K562 (cell line): ENCODE data around the gene CFHR5. TPM values are rescaled to one million over a fixed set of nuclear protein-coding genes. Genes with fewer than 3 reads are reported as not detected.

Experiments used
- ADNP ChIP-seq: fragments of 200-800 bp; sonication (Bioruptor generic); IDR thresholded peaks from 2 replicates; pipeline ENCODE4 v1.6.1; 2016; ENCODE audit warnings: missing genetic modification characterization, missing compliant biosample characterization
- BRCA1 ChIP-seq, 2 experiments: fragments of 450-650 bp in 1 of 2; sonication (generic) in 1 of 2; formaldehyde crosslinking in 1 of 2; IDR thresholded peaks; 2 replicates each; pipeline versions ENCODE4 v1.5.0 to v1.6.1; 2017 to 2020; ENCODE audit warnings: mild to moderate bottlenecking in 1 of 2, missing genetic modification reagents in 1 of 2
- CREB5 ChIP-seq: fragments of 250-450 bp; sonication (Bioruptor Pico); IDR thresholded peaks from 2 replicates; pipeline ENCODE4 v1.5.0; 2020; ENCODE audit warnings: mild to moderate bottlenecking
- HDAC3 ChIP-seq: fragments of 450-650 bp; IDR thresholded peaks from 2 replicates; pipeline ENCODE4 v1.6.1; 2018; ENCODE audit warnings: borderline replicate concordance, mild to moderate bottlenecking, moderate library complexity; ENCODE audit not compliant: partially characterized antibody
- HLTF ChIP-seq: fragments of 450-650 bp; IDR thresholded peaks from 2 replicates; pipeline ENCODE4 v1.6.1; 2016
- MCM7 ChIP-seq, 2 experiments: fragments of 450-650 bp; IDR thresholded peaks; 2 replicates each; pipeline ENCODE4 v1.6.1; 2016 to 2018
- NELFE ChIP-seq: IDR thresholded peaks from 2 replicates; pipeline ENCODE4 v1.6.1; 2011; ENCODE audit warnings: mild to moderate bottlenecking; ENCODE audit not compliant: insufficient read depth, insufficient read length
- SIN3B ChIP-seq: fragments of 450-650 bp; IDR thresholded peaks from 2 replicates; pipeline ENCODE4 v1.6.1; 2017; ENCODE audit warnings: low read depth, mild to moderate bottlenecking, moderate library complexity
- SNIP1 ChIP-seq: fragments of 450-650 bp; IDR thresholded peaks from 2 replicates; pipeline ENCODE4 v1.7.1; 2017; ENCODE audit warnings: low read depth, mild to moderate bottlenecking
- TAF1 ChIP-seq: IDR thresholded peaks from 2 replicates; pipeline ENCODE4 v1.6.1; 2011; ENCODE audit warnings: mild to moderate bottlenecking, low read length, moderate library complexity; ENCODE audit not compliant: insufficient read depth, control insufficient read depth, severe bottlenecking; ENCODE audit errors: extremely low read depth
- polyA plus RNA-seq, 8 experiments: library from polyadenylated mRNA; depleted of rRNA in 4 of 8; stranded (reverse) in 5 of 8; unstranded in 3 of 8; fragments of >200 nt; fragmentation: Nextera tagmentation in 2 of 8; fragmentation: Illumina TruSeq in 1 of 8; extraction: Ambion mirVana in 2 of 8; extraction: Trizol in 1 of 8; gene quantifications; 2 replicates each; pipeline versions ENCODE4 v1.2.1 to v1.2.3, GENCODE V29; 2011 to 2014; ENCODE audit warnings: inconsistent platforms in 1 of 8, missing spikeins in 1 of 8
- total RNA-seq, 7 experiments: library from RNA; depleted of rRNA in 6 of 7; stranded (reverse); fragments of >200 nt in 6 of 7; fragmentation: Illumina TruSeq in 2 of 7; extraction: Trizol in 2 of 7; gene quantifications; 2 replicates each; pipeline versions ENCODE4 v1.2.1 to v1.2.3, GENCODE V29; 2011 to 2021; ENCODE audit warnings: low replicate concordance in 1 of 7
- TF ChIP-seq, protein P1 (sequence below): fragments of 450-650 bp; IDR thresholded peaks from 2 replicates; pipeline ENCODE4 v1.6.1; 2017; ENCODE audit warnings: antibody characterized with exemption, mild to moderate bottlenecking
- TF ChIP-seq, protein P2 (sequence below): fragments of 250-450 bp; sonication (Bioruptor Pico); IDR thresholded peaks from 2 replicates; pipeline ENCODE4 v1.8.0; 2021; ENCODE audit warnings: moderate library complexity, mild to moderate bottlenecking, inconsistent platforms
- TF ChIP-seq, protein P3 (sequence below): fragments of 450-650 bp; IDR thresholded peaks from 2 replicates; pipeline ENCODE4 v1.6.1; 2016; ENCODE audit warnings: low read depth, mild to moderate bottlenecking, moderate library complexity
- TF ChIP-seq, protein P4 (sequence below), 2 experiments: fragments of 250-450 bp in 1 of 2; fragments of 450-650 bp in 1 of 2; sonication (Bioruptor Pico) in 1 of 2; IDR thresholded peaks; 2 replicates each; pipeline versions ENCODE4 v1.6.1 to v1.8.0; 2016 to 2021; ENCODE audit warnings: mild to moderate bottlenecking in 2 of 2, moderate library complexity in 2 of 2, missing compliant biosample characterization in 1 of 2, missing genetic modification characterization in 1 of 2
- TF ChIP-seq, protein P5 (sequence below): fragments of 450-650 bp; IDR thresholded peaks from 2 replicates; pipeline ENCODE4 v1.6.1; 2016; ENCODE audit warnings: borderline replicate concordance

The CFHR5 gene
- total and polyA plus RNA-seq, 9 of the 15 experiments (the other 6 are each of a cell fraction or from before 2014, with no cell fraction given): not detected

DNA sequence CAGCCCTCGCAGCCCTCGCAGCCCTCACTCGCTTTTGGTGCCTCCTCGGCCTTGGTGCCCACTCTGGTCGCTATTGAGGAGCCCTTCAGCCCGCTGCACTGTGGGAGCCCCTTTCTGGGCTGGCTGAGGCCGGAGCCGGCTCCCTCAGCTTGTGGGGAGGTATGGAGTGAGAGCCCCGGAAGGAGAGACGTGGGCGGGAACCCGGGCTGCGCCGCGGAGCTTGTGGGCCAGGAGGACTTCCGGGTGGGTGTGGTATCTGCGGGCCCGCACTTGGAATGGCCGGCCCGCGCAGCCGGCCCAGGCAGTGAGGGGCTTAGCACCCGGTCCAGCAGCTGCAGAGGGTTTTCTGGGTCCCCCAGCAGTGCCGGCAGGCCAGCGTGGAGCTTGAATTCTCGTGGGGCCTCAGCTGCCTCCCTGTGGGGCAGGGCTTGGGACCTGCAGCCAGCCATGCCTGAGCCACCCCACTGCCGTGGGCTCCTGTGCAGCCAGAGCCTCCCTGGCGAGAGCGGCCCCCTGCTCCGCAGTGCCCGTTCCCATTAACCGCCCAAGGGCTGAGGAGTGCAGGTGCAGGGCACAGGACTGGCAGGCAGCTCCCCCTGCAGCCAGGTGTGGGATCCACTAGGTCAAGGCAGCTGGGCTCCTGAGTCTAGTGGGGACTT is 43.7 kb upstream of the CFHR5 start (continued):
- TF ChIP-seq CREB5 (CRISPR knock-in tag) (no peak), BRCA1 (IDR thresholded peaks at IDR 0.05) (no peak), BRCA1 (CRISPR knock-in tag; IDR thresholded peaks at IDR 0.05) (no peak), MCM7 (IDR thresholded peaks at IDR 0.05) (no peak), HDAC3 (no peak), NELFE (no peak), HLTF (no peak), ADNP (tag) (no peak), SNIP1 (no peak), SIN3B (no peak), TAF1 (peak; percentile 75)
- TF ChIP-seq, protein P1, sequence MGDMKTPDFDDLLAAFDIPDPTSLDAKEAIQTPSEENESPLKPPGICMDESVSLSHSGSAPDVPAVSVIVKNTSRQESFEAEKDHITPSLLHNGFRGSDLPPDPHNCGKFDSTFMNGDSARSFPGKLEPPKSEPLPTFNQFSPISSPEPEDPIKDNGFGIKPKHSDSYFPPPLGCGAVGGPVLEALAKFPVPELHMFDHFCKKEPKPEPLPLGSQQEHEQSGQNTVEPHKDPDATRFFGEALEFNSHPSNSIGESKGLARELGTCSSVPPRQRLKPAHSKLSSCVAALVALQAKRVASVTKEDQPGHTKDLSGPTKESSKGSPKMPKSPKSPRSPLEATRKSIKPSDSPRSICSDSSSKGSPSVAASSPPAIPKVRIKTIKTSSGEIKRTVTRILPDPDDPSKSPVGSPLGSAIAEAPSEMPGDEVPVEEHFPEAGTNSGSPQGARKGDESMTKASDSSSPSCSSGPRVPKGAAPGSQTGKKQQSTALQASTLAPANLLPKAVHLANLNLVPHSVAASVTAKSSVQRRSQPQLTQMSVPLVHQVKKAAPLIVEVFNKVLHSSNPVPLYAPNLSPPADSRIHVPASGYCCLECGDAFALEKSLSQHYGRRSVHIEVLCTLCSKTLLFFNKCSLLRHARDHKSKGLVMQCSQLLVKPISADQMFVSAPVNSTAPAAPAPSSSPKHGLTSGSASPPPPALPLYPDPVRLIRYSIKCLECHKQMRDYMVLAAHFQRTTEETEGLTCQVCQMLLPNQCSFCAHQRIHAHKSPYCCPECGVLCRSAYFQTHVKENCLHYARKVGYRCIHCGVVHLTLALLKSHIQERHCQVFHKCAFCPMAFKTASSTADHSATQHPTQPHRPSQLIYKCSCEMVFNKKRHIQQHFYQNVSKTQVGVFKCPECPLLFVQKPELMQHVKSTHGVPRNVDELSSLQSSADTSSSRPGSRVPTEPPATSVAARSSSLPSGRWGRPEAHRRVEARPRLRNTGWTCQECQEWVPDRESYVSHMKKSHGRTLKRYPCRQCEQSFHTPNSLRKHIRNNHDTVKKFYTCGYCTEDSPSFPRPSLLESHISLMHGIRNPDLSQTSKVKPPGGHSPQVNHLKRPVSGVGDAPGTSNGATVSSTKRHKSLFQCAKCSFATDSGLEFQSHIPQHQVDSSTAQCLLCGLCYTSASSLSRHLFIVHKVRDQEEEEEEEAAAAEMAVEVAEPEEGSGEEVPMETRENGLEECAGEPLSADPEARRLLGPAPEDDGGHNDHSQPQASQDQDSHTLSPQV: no peak
- TF ChIP-seq, protein P2, sequence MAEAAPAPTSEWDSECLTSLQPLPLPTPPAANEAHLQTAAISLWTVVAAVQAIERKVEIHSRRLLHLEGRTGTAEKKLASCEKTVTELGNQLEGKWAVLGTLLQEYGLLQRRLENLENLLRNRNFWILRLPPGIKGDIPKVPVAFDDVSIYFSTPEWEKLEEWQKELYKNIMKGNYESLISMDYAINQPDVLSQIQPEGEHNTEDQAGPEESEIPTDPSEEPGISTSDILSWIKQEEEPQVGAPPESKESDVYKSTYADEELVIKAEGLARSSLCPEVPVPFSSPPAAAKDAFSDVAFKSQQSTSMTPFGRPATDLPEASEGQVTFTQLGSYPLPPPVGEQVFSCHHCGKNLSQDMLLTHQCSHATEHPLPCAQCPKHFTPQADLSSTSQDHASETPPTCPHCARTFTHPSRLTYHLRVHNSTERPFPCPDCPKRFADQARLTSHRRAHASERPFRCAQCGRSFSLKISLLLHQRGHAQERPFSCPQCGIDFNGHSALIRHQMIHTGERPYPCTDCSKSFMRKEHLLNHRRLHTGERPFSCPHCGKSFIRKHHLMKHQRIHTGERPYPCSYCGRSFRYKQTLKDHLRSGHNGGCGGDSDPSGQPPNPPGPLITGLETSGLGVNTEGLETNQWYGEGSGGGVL (CRISPR knock-in tag): no peak
- TF ChIP-seq, protein P3, sequence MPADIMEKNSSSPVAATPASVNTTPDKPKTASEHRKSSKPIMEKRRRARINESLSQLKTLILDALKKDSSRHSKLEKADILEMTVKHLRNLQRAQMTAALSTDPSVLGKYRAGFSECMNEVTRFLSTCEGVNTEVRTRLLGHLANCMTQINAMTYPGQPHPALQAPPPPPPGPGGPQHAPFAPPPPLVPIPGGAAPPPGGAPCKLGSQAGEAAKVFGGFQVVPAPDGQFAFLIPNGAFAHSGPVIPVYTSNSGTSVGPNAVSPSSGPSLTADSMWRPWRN: no peak
- TF ChIP-seq, protein P4, sequence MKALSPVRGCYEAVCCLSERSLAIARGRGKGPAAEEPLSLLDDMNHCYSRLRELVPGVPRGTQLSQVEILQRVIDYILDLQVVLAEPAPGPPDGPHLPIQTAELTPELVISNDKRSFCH (CRISPR knock-in tag; IDR thresholded peaks at IDR 0.05): no peak
- TF ChIP-seq, protein P4 (tag; IDR thresholded peaks at IDR 0.05): no peak
- TF ChIP-seq, protein P5, sequence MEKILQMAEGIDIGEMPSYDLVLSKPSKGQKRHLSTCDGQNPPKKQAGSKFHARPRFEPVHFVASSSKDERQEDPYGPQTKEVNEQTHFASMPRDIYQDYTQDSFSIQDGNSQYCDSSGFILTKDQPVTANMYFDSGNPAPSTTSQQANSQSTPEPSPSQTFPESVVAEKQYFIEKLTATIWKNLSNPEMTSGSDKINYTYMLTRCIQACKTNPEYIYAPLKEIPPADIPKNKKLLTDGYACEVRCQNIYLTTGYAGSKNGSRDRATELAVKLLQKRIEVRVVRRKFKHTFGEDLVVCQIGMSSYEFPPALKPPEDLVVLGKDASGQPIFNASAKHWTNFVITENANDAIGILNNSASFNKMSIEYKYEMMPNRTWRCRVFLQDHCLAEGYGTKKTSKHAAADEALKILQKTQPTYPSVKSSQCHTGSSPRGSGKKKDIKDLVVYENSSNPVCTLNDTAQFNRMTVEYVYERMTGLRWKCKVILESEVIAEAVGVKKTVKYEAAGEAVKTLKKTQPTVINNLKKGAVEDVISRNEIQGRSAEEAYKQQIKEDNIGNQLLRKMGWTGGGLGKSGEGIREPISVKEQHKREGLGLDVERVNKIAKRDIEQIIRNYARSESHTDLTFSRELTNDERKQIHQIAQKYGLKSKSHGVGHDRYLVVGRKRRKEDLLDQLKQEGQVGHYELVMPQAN: no peak; the same call in 1 of the 2 replicates
